ENCODE measurements around the gene COL9A3. TPM values are rescaled to one million over a fixed set of nuclear protein-coding genes. Genes with fewer than 3 reads are reported as not detected.
"Not testable (repeated sequence)": the region's sequence is repeated elsewhere in the genome, so short reads cannot be mapped to it uniquely, and the experiment has no call there.

COL9A3 gene
- total RNA-seq, 1 donor from 2014 or later, result 0.94 TPM

GRCh38 chr20:62844182-62844581 lies 27.3 kb downstream of the COL9A3 start:
- DNase-seq (ENCODE audit: low spot score), result no peak
- intact Hi-C loops (cut with DNase I), result no loop called here

GRCh38 chr20:62845416-62846160 lies 28.7 kb downstream of the COL9A3 start:
- intact Hi-C loops (cut with DNase I), result no loop called here
- no peak for DNase-seq (ENCODE audit: low spot score)

DNA sequence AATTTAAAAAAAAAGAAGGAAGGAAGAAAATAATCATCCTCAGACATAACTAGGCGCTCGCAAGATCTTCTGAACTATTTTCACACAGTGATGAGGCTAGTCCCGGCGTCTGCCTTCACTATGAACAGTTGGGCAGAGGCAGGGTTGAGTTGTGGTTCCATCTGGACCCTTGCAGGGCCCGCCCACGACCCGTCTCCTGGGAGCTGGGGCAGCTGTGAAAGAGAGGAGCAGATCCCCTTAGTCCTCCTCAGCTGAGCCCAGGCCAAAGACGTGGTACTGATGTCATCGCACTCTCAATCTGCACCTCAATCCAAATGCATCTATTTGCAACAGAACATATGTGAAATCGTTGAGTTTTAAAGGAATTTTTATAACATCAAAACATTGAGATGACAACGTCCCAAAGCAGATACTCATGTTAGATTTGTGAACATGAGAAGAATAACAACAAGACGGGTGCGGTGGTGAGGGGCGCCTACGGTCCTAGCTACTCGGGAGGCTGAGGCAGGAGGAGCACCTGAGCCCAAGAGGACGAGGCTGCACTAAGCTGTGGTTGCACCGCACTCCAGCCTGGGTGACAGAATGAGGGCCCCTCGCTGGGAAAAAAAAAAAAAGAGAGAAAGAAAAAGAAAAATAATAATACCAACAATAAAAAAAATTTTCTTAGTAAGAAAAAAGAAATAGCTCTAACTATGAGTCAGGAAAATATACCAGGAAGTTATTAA lies 29.5 kb downstream of the COL9A3 start:
- DNase-seq (ENCODE audit: low spot score), result no peak

GRCh38 chr20:62848917-62849316 lies 32.1 kb downstream of the COL9A3 start:
- DNase-seq (ENCODE audit: low spot score); intact Hi-C loops (cut with DNase I): not testable (repeated sequence)

More for the DNA sequence above, 29.5 kb downstream of the COL9A3 start:
- intact Hi-C loops (cut with DNase I), result no loop called here

DNA sequence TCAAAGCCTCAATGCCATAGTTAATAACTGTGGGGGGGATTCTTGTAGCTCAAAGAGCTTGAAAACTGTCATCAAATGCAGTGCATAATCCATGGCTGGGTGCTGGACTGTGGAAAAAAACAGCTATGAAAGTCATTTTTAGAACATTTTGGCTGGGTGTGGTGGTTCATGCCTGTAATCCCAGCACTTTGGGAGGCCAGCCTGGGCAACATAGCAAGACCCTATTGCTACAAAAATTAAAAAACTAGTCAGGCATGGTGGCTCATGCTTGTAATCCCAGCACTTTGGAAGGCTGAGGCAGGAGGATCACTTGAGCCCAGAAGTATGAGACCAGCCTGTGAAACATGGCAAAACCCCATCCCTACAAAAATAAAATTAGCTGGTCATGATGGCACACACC lies 32.6 kb downstream of the COL9A3 start:
- intact Hi-C loops (cut with DNase I), result no loop called here

GRCh38 chr20:62850333-62850974 lies 33.6 kb downstream of the COL9A3 start:
- no peak for DNase-seq (ENCODE audit: low spot score)
- intact Hi-C loops (cut with DNase I), result no loop called here

More for the DNA sequence above, 32.6 kb downstream of the COL9A3 start:
- DNase-seq (ENCODE audit: low spot score), result no peak

DNA sequence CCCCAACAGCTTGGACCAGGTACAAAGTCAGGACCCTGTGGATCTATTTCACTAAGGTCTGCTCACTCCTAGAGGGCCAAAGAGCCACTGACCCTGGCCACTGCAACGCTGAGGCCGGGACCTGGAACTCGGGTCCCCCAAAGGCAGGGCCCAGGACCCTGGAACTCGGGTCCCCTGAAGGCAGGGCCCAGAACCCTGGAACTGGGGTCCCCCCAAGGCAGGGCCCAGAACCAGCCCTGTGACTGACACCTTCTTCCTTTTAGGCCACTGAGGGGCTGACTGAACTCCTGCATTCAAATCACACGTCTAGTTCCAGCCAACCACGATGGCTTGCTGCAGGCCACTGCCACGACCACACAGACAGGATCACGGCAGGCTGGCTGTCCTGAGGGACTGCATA lies 35.3 kb downstream of the COL9A3 start:
- no peak for DNase-seq (ENCODE audit: low spot score)
- intact Hi-C loops (cut with DNase I), result no loop called here

DNA sequence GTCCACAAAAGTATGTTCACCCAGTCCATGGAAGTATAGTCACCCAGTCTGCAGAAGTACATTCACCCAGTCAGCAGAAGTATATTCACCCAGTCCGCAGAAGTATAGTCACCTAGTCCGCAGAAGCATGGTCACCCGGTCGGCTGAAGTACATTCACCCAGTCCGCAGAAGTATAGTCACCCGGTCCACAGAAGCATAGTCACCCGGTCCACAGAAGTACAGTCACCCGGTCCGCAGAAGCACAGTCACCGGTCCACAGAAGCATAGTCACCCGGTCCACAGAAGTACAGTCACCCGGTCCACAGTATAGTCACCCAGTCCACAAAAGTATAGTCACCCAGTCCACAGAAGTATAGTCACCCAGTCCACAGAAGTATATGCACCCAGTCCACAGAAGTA lies 36.0 kb downstream of the COL9A3 start:
- intact Hi-C loops (cut with DNase I), result no loop called here
- no peak for DNase-seq (ENCODE audit: low spot score)

DNA sequence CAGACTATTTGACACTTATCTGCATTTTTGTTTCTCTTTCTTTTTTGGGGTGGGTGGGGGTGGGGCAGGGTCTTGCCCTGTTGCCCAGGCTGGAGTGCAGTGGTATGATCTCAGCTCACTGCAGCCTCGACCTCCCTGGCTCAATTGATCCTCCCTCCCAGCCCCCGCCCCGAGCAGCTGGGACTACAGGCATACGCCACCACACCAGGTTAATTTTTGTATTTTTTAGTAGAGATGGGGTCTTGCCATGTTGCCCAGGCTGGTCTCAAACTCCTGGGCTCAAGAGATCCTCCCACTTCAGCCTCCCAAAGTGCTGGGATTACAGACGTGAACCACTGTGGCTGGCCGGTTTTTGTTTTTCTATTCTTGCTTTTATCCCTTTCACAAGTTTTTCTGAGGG lies 36.5 kb downstream of the COL9A3 start:
- DNase-seq (ENCODE audit: low spot score); intact Hi-C loops (cut with DNase I): not testable (repeated sequence)

DNA sequence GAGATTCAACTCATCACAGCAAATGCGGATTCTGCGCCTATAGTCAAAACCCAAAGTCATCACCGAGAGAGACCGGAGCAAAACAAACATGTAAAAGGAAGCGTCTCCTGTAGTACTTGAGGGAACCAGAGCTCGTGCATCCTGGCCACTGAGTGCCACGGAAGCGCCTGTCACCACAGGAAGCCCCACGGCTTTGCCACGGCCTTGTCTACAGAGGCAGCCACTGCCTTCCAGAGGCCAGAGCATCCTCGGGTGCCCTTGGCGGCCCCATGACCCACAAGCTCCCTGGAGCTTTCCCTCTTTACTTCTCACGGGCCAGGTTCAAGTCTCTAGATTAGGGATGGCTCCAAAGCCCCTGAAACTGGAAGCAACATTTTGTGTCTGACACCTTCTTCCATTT lies 37.3 kb downstream of the COL9A3 start:
- DNase-seq (ENCODE audit: low spot score), result no peak
- intact Hi-C loops (cut with DNase I), result no loop called here

GRCh38 chr20:62855120-62855519 lies 38.3 kb downstream of the COL9A3 start:
- DNase-seq (ENCODE audit: low spot score), result no peak
- intact Hi-C loops (cut with DNase I), result no loop called here

DNA sequence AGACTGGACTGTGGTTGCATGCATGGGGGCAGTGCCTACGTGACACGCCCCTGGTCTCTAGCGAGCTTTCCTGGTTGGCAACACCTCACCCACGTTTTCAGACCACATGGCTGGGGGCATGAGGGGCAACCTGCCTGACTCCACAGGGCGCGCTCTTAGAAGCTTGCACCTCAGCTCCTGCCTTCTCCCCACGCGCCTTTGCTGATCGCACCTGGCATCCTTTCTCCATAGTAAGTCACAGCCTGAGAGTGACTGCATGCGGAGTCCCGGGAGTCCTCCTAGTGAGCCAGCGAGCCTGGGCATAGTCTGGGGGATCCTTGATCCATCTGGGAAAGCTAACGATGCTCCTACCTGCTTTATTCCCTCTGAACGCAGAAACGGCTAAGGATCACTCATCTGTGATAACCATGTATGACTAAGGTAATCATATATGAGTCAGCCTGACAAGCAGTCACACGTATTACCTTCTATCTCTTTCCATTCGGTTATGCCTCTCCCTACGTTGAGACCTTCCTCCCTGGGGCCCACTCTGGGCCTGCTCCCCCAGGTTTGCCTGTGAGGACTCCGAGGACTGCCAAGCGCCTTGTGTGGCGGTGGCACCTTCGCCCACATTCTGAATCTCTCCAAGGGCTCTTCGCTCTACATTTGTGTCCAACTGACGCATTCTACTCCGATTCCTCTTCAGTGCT lies 40.2 kb downstream of the COL9A3 start:
- DNase-seq (ENCODE audit: low spot score), result no peak
- intact Hi-C loops (cut with DNase I), result no loop called here

- intact Hi-C loops (cut with DNase I), result no loop called here
- no peak for DNase-seq (ENCODE audit: low spot score)
These were observed 41.4 kb downstream of the COL9A3 start for GRCh38 chr20:62858058-62858830.

- intact Hi-C loops (cut with DNase I), result no loop called here
- no peak for DNase-seq (ENCODE audit: low spot score)
These were observed 42.9 kb downstream of the COL9A3 start for GRCh38 chr20:62859721-62860120.

GRCh38 chr20:62860391-62860923 lies 43.6 kb downstream of the COL9A3 start:
- intact Hi-C loops (cut with DNase I), result no loop called here
- no peak for DNase-seq (ENCODE audit: low spot score)

DNA sequence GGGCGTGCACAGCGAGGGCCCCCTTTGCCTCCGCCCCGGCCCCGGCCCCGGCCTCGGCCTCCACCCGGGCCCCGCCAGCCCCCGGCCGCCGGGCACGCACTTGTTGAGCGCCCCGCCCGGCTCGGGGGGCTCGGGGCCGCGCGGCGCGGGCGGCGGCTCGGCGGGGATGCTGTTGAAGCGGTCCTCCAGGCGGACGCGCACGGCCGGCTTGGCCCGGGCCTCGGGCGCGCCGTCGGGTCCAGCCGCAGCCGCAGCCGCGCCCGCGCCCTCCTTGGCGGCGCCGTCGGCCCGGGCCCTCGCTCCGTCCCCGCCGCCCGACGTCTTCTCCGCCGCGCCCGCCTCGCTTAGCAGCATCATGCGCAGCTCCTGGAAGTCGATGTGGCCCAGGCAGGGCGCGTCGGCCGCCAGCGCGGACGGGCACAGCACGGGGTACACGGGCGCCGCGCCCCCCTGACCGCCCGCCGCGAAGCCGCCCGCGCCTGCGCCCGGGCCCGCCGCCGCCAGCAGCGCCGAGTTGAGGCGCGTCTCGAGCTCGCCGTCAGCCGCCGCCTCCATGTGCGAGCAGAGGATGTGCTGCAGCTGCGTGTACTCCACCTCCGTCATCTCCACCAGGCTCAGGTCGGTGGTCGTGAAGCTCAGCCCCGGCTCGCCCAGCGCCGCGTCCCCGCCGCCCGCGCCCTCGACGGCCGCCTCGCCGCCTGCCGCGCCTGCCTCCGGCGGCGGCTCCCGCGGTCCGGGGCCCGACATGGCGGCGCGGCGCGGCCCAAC lies 44.3 kb downstream of the COL9A3 start:
- intact Hi-C loops (cut with DNase I), result no loop called here

DNA sequence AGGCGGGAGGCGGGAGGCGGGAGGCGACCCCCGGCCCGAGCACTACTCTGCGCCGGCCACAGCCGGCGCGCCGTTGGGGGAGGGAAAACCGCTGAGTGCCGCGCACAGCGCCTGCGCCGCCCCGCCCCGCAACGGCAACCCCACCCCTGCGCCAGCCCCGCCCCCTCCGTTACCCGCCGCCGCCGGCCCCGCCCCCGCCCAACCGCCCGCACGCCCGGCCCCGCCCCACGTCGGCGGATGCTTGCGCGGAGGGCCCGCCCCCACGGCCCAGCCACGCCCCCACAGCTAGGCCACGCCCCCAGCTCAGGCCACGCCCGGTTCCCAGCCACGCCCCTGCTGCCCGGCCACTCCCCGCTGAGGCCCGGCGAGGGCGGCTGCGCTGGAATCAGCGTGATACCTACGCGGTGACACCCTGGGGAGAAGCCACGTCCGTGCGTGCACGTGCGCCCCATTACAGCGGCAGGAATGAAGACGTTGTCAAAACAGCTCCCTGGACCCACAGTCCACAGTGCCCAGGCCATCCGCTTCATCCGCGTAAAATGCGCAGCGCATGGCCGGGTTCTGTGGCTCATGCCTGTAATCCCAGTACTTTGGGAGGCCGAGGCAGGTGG lies 45.0 kb downstream of the COL9A3 start, which contains the start of gene TCFL5:
TSS of gene TCFL5 (minus strand) at position 97 of the 611 bp plus-strand sequence. CDS start 152 bp downstream, outside the sequence.
- intact Hi-C loops (cut with DNase I), result no loop called here
- DNase-seq (ENCODE audit: low spot score), result peak; percentile 99

More for the DNA sequence above, 44.3 kb downstream of the COL9A3 start:
- DNase-seq (ENCODE audit: low spot score), result no peak

- intact Hi-C loops (cut with DNase I), result no loop called here
- DNase-seq (ENCODE audit: low spot score), result no peak
These were observed 47.4 kb downstream of the COL9A3 start for GRCh38 chr20:62864207-62864606.

Data from cardiac septum (tissue), 1 donor.